Tibial nerve (tissue), 4 donors: ENCODE data around the gene REEP6. TPM values are rescaled to one million over a fixed set of nuclear protein-coding genes. Genes with fewer than 3 reads are reported as not detected.
A peak's percentile ranks its signal among the peaks of the same experiment; 100 is the strongest.

Experiments
- DNase-seq, 2 donors: peaks; one replicate each; pipeline ENCODE4 v3.0.0-alpha.2; 2019; ENCODE audit warnings: low spot score in 2 of 2
- H3K27ac ChIP-seq, 4 donors: fragments of 200-600 bp; sonication (generic) in 3 of 4; one replicate each; pipeline ENCODE4 v1.5.1; 2017 to 2019; ENCODE audit warnings: mild to moderate bottlenecking in 1 of 4
- H3K27me3 ChIP-seq, 2 donors: fragments of 200-600 bp; sonication (generic) in 1 of 2; one replicate each; pipeline versions ENCODE4 v1.5.1 to v1.6.0; 2017 to 2019
- H3K36me3 ChIP-seq, 3 donors: fragments of 200-600 bp; sonication (generic); one replicate each; pipeline ENCODE4 v1.5.1; 2018 to 2019
- H3K4me1 ChIP-seq, 4 donors: fragments of 200-600 bp; sonication (generic) in 3 of 4; one replicate each; pipeline ENCODE4 v1.5.1; 2017 to 2019
- H3K4me3 ChIP-seq, 4 donors: fragments of 200-600 bp; sonication (generic) in 3 of 4; one replicate each; pipeline ENCODE4 v1.5.1; 2017 to 2019; ENCODE audit warnings: mild to moderate bottlenecking in 1 of 4, moderate library complexity in 1 of 4
- H3K9me3 ChIP-seq, 4 donors: fragments of 200-600 bp; sonication (generic) in 3 of 4; one replicate each; pipeline ENCODE4 v1.5.1; 2017 to 2019
- EP300 ChIP-seq, 2 donors: sonication (generic); formaldehyde crosslinking; IDR thresholded peaks; one replicate each; pipeline ENCODE4 v1.6.1; 2017; ENCODE audit warnings: antibody characterized with exemption in 2 of 2, mild to moderate bottlenecking in 1 of 2
- POLR2A ChIP-seq, 2 donors: fragments of 450-650 bp; IDR thresholded peaks; one replicate each; pipeline ENCODE4 v1.6.1; 2017; ENCODE audit warnings: antibody characterized with exemption in 2 of 2, mild to moderate bottlenecking in 2 of 2, moderate library complexity in 2 of 2
- WGBS, 2 donors: methylation state at CpG; one replicate each; pipeline ENCODE4 v1.1.5; 2018; 5-methylcytosine and 5-hydroxymethylcytosine counted together
- total RNA-seq, 4 donors: library from RNA; depleted of rRNA; stranded (reverse); fragments of >200 nt; gene quantifications; one replicate each; pipeline ENCODE4 v1.1.0, GENCODE V29; 2016
- TF ChIP-seq, protein P1 (sequence below), 5 experiments: fragments of 200-600 bp in 3 of 5; fragments of 450-650 bp in 2 of 5; sonication (generic) in 3 of 5; IDR thresholded peaks; one replicate each; pipeline ENCODE4 v1.5.1; 2016 to 2019; ENCODE audit warnings: antibody characterized with exemption in 5 of 5, mild to moderate bottlenecking in 3 of 5, moderate library complexity in 2 of 5

The REEP6 gene
- 1 to 10 TPM; 1.2 to 4.6 (median 2.9) TPM for total RNA-seq

DNA sequence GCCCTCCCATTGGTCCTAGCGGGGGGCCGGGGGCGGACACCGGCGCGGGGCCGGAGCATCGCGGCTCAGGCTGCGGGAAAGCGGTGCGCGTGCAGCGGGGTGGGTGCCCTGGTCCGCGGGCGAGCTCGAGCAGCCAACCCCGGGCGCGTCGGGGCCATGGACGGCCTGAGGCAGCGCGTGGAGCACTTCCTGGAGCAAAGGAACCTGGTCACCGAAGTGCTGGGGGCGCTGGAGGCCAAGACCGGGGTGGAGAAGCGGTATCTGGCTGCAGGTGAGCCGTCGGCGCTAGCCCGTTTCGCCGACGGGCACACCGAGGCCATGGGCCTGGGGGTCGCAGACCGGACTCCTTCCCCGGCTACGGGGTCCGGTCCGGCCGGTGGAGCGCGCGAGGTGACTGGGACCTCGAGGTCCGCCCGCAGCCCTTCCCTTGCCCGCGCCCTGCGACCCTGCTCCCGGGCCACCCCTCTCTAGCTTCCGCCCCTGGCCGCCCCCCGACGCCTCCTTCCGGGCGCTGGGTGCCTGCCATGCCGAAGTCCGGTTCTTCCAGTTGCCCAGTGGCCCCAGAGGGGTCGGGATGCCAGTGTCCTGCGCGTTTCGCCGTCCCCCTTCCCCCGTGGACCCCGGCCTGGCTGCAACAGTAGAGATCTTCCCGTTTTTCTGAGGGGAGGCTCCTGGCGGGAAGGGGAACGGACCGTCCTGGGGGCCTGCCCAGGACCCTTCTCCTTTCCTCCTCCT is at the start of gene REEP6:
Gene REEP6 (plus strand): TSS at position 68 of the 735 bp plus-strand sequence. CDS start 89 bp downstream, at position 157.
- 4 to 17% methylated on average over 16 to 48 of the region's 73 CpGs for WGBS, 2 donors
- no peak for DNase-seq
- H3K4me3 ChIP-seq = peak within 1 kb of the TSS; percentile 53 to 63 (median 61)
- no peaks in the 10 kb centered on the region for H3K36me3 ChIP-seq
- H3K9me3 ChIP-seq = no peaks in the 10 kb centered on the region
- H3K27me3 ChIP-seq = peaks cover 0 to 13% of the 10 kb centered on the region in 2 donors
- TF ChIP-seq, protein P1, sequence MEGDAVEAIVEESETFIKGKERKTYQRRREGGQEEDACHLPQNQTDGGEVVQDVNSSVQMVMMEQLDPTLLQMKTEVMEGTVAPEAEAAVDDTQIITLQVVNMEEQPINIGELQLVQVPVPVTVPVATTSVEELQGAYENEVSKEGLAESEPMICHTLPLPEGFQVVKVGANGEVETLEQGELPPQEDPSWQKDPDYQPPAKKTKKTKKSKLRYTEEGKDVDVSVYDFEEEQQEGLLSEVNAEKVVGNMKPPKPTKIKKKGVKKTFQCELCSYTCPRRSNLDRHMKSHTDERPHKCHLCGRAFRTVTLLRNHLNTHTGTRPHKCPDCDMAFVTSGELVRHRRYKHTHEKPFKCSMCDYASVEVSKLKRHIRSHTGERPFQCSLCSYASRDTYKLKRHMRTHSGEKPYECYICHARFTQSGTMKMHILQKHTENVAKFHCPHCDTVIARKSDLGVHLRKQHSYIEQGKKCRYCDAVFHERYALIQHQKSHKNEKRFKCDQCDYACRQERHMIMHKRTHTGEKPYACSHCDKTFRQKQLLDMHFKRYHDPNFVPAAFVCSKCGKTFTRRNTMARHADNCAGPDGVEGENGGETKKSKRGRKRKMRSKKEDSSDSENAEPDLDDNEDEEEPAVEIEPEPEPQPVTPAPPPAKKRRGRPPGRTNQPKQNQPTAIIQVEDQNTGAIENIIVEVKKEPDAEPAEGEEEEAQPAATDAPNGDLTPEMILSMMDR (IDR thresholded peaks at IDR 0.05) = peak in 2 of 5 experiments; percentile 6 to 44
- TF ChIP-seq POLR2A (IDR thresholded peaks at IDR 0.05) (peak in 1 of 2 donors; percentile 39), EP300 (IDR thresholded peaks at IDR 0.05) (no peak)
- peak within 1 kb of the TSS; percentile 65 to 87 (median 74) for H3K27ac ChIP-seq
- peaks cover 0 to 22% (median 13%) of the 10 kb centered on the region in 4 donors for H3K4me1 ChIP-seq

DNA sequence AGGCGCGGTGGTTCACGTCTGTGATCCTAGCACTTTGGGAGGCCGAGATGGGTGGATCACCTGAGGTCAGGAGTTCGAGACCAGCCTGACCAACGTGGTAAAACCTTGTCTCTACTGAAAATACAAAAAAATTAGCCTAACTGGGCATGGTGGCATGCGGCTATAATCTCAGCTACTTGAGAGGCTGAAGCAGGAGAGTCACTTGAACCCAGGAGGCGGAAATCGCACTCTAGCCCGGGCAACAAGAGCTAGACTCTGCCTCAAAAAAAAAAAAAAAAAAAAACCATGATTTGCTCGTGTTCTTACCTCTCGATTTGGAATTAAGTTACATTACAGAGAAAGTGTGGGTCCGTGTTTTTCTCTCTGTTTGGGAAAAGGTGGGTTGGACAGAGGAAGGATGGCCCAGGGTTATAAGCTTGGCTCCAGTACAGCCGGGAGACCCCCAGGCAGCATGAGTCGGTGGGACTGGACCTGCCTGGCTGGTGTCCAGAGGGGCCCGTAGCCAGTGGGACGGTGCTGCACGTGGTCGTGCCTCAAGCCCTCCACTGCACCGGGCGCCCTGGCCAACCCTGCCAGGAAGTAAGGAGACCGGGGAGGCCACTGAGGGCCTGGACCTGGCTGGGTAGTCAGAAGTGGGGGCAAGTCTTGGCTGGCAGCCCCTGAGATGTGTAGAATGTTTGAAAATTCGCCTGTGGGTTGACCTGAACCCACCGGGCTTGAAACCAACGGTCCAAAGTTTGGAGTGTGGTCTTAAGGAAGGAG is 49.1 kb upstream of the REEP6 start:
- no peak for DNase-seq
- Histone ChIP-seq H3K36me3 (peaks cover 9 to 38% (median 20%) of the 10 kb centered on the region in 3 donors), H3K4me1 (peaks cover 0 to 53% (median 36%) of the 10 kb centered on the region in 4 donors), H3K4me3 (no peak overlapping the region), H3K9me3 (no peaks in the 10 kb centered on the region), H3K27ac (no peak overlapping the region), H3K27me3 (peaks cover 0 to 17% of the 10 kb centered on the region in 2 donors)
- TF ChIP-seq EP300 (IDR thresholded peaks at IDR 0.05) (no peak), POLR2A (IDR thresholded peaks at IDR 0.05) (no peak)
- TF ChIP-seq, protein P1 (IDR thresholded peaks at IDR 0.05) = no peak
- WGBS, 2 donors = 83 to 89% methylated on average over 25 of the region's 25 CpGs

DNA sequence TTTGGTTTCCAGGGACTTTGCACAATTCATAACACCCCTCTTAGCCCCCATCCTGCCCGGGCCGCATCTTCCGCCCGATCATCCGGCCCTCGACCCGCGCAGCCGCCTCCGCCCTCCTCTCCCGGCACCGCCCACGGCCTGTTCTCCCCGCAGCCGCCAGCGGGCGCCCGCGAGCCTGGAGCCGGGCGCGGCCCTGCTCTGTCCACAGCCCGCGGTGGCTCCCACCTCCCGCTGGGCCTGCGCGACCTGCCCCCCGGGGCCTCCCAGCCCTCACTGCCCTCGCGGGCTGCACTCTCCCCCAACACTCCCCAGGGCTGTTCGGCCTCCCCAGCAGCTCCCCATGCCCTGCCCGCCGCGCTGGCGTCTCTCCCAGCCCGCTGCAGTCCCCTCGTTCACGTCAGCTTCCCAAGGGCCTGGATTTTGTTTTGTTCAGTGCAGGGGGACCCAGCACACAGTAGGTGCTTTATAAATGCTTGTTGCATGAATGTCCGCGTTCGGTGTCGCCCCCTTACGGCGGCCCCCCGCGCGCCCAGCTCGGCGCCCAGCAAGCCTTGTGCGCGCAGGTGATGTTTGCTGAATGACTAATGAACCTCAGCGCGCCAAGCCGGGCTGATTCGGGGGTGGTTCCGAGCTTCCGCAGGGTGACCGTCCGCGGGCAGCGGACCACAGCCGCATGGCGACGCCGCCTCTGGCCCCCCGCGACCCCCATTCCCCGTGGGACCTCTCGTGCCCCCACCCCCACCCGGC is 45.6 kb upstream of the REEP6 start:
- WGBS, 2 donors = 1 to 2% methylated on average over 55 to 59 of the region's 70 CpGs
- H3K27me3 ChIP-seq = peaks cover 0 to 50% of the 10 kb centered on the region in 2 donors

DNA sequence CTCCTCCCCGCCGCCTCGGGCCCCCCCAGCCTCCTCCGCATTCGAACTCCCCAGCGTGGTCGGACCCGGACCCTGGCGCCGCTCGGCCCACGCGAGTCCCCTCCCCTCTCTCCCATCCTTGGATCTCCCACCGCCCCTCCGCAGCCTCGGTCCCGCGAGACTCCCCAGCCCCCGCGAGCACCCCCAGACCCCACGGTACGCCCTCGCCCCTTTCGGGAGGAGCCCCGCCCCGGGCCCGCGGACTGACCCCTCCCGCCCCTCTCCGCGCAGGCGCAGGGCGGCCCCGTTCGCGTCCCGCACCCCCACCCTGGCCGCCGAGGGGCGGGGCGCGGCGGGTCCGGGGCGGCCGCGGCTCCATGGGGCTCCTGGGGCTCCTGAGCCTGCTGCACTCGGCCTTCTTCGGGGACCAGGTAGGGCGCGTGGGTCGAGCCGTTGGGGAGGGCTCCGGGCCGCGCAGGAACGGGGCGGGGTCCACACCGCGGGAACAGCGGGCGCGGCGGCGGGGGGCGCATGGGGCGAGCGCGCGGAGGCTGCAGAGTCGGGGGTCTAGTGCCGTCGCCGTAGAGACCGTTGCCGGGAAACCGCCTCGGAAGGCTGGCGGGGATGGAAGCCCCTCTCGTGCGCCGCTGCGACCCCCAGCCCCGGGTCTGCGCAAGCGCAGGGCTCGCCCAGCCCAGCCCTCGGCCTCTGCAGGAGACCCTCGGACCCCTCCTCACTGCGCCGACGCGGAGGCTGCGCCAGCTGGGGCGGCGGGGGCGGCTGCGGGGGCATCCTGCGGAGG is 44.9 kb upstream of the REEP6 start:
- Histone ChIP-seq H3K27me3 (peaks cover 0 to 58% of the 10 kb centered on the region in 2 donors), H3K36me3 (peaks cover 0 to 20% (median 4%) of the 10 kb centered on the region in 3 donors), H3K4me3 (peak overlapping the region; percentile 15 to 45 (median 34)), H3K9me3 (no peaks in the 10 kb centered on the region), H3K27ac (peak overlapping the region in 2 of 4 donors; percentile 55 to 61), H3K4me1 (peaks cover 0 to 43% (median 19%) of the 10 kb centered on the region in 4 donors)
- TF ChIP-seq, protein P1 (IDR thresholded peaks at IDR 0.05) = no peak
- no peak for TF ChIP-seq POLR2A (IDR thresholded peaks at IDR 0.05)
- TF ChIP-seq EP300 (IDR thresholded peaks at IDR 0.05) = no peak
- no peak for DNase-seq
- WGBS, 2 donors = 0 to 1% methylated on average over 12 to 22 of the region's 99 CpGs

More for the DNA sequence above, 45.6 kb upstream of the REEP6 start:
- Histone ChIP-seq H3K36me3 (peaks cover 6 to 27% (median 12%) of the 10 kb centered on the region in 3 donors), H3K27ac (peak overlapping the region in 2 of 4 donors; percentile 55 to 61), H3K9me3 (no peaks in the 10 kb centered on the region), H3K4me3 (peak overlapping the region; percentile 15 to 45 (median 34)), H3K4me1 (peaks cover 0 to 49% (median 20%) of the 10 kb centered on the region in 4 donors)
- TF ChIP-seq POLR2A (IDR thresholded peaks at IDR 0.05) (no peak), EP300 (IDR thresholded peaks at IDR 0.05) (no peak)
- TF ChIP-seq, protein P1 (IDR thresholded peaks at IDR 0.05) = peak; percentile 93 to 98 (median 97)
- peak; percentile 49 to 60 for DNase-seq
